GM23248 (cell line): ENCODE results near the gene EEF2.

Source experiments
- EZH2 ChIP-seq: fragments of 200-600 bp; sonication (generic); IDR thresholded peaks from 2 replicates; pipeline ENCODE4 v1.6.1; 2018; ENCODE audit warnings: antibody characterized with exemption, mild to moderate bottlenecking; ENCODE audit not compliant: insufficient read depth, poor library complexity, severe bottlenecking
- EZH2phosphoT487 ChIP-seq: fragments of 200-600 bp; sonication (generic); IDR thresholded peaks from 2 replicates; pipeline ENCODE4 v1.6.1; 2018; ENCODE audit warnings: antibody characterized with exemption, moderate library complexity, mild to moderate bottlenecking, low read depth; ENCODE audit not compliant: insufficient read depth

DNA sequence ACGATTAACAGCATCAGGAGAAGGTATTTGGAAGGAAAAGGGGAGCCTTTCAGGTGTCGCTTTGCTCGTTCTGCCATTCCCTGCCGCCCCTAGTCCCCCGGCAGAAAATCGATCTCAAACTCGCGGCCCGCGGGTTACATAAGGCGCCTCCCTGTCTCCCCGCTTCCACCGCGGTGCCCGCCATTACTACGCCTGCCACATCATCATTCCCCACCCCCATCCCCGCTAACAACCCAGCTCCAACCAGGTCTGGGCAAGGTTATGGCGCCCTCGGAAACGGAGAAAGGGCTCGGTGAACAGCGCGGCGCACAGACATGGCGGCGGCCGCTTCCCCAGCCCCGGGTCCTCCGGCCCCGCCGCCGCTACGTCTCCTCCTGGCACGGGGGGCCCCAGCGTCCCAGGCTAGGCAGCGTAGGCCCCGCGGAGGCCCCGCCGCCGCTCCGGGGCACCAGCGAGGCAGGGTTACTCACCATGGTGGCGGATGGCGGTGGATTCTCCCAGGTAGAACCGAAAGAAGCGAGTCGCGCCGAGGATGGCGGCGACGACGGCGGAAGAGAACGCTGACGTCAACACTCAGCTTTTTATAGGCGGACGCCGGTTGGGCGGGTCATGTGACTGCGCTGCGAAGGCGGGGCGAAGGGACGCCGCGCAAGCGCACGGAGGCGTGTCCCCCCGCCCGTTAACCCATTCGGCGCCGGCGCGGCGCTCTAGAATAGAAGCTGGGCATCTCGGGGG, at the start of gene EEF2:
- TF ChIP-seq EZH2phosphoT487 = no peak
- no peak for TF ChIP-seq EZH2
